ENCODE measurements around the gene PITX3. TPM values are rescaled to one million over a fixed set of nuclear protein-coding genes. Genes with fewer than 3 reads are reported as not detected.
"Not testable (repeated sequence)": the region's sequence is repeated elsewhere in the genome, so short reads cannot be mapped to it uniquely, and the experiment has no call there.

PITX3 gene
- polyA plus RNA-seq, 1 of the 3 experiments (the other 2 are of a cell fraction), result not detected

- TF ChIP-seq GATA2 (CRISPR knock-in tag; IDR thresholded peaks at IDR 0.05), result no peak
- no peak for TF ChIP-seq FOXM1 (IDR thresholded peaks at IDR 0.05; ENCODE audit: low read depth)
- no peak for TF ChIP-seq RAD21 (IDR thresholded peaks at IDR 0.05; ENCODE audit: low read length)
- no peak for TF ChIP-seq ZBTB33 (IDR thresholded peaks at IDR 0.05; ENCODE audit: borderline replicate concordance, low read depth)
- no peak for TF ChIP-seq YY1 (IDR thresholded peaks at IDR 0.05; ENCODE audit: low read depth)
Observed at GRCh38 chr10:102191956-102192355, 49.4 kb downstream of the PITX3 start (continued).

DNA sequence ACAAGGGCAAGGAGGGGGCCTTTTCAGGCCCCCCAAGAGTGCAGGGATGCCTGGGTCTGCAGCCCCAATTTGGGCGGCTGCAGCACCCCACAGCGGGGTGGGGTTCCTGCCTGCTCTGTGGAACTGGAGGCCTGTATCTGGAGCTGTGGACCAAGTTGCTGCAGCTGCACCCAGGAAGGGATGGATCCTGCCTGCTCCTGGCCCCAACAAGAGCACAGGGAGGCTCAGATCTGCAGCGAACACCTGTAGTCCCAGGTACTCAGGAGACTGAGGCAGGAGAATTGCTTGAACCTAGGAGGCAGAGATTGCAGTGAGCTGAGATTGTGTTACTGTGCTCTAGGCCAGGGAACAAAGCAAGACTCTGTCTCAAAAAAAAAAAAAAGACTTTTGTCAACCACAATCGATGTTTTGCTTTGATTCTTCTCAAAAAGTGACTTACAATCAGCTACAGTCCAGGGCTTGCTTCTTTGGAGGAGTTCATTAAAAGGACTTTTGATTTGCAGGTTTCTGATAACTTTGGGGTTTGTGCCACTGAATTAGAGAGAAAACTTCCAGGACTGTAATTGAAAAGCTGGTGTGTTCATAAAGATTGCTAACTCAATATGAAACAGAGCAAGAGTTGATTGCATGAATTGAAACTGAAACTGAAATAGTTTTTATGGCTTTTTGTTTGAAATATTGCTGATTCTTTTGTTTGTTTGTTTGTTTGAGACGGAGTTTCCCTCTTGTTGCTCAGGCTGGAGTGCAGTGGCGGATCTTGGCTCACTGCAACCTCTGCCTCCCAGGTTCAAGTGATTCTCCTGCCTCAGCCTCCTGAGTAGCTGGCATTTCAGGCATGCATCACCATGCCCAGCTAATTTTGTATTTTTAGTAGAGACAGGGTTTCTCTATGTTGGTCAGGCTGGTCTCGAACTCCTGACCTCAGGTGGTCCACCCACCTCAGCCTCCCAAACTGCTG, 52.1 kb downstream of the PITX3 start:
- H3K9me2 ChIP-seq; H3F3A ChIP-seq (replicated peaks; ENCODE audit: insufficient read depth); DNase-seq; H3K79me2 ChIP-seq (ENCODE audit: insufficient read depth); H4K20me1 ChIP-seq (ENCODE audit: insufficient read depth); POLR2A ChIA-PET; H3K9ac ChIP-seq; H2AFZ ChIP-seq (ENCODE audit: low read depth); H3K9me3 ChIP-seq; H3K4me3 ChIP-seq (ENCODE audit: low read depth in 2 of 2, low read length in 1 of 2); H3K27me3 ChIP-seq (ENCODE audit: insufficient read depth); H3K27ac ChIP-seq (ENCODE audit: low read depth in 2 of 2, low read length in 1 of 2); H3K4me1 ChIP-seq (ENCODE audit: control insufficient read depth in 1 of 2, insufficient read depth in 2 of 2, low read depth in 1 of 2, low read length in 1 of 2); H3K4me2 ChIP-seq; H3K36me3 ChIP-seq (replicated peaks in 1 of 2; ENCODE audit: control insufficient read depth in 1 of 2, insufficient read depth in 2 of 2, low read length in 1 of 2): not testable (repeated sequence)
- 48% methylated on average over 7 of the region's 7 CpGs for WGBS (ENCODE audit: low lambda C conversion rate)
- CTCF ChIA-PET, result interaction anchor here (1.0 to 3.0 kb wide), 3 partner anchors 20 to 204 kb away, joined by 3 to 14 read pairs (median 4); no protein-coding TSS in a partner anchor

GRCh38 chr10:102188298-102188940, 52.9 kb downstream of the PITX3 start:
- CTCF ChIA-PET, result interaction anchor here (0.8 to 3.0 kb wide), 4 partner anchors 19 to 205 kb away, joined by 3 to 14 read pairs (median 4); partner anchors contain the start of gene ELOVL3
- no peak overlapping the region for H2AFZ ChIP-seq (ENCODE audit: low read depth)
- no peaks in the 10 kb centered on the region for H3K9me2 ChIP-seq
- TF ChIP-seq CTCF (IDR thresholded peaks at IDR 0.05) (no peak), POLR2AphosphoS5 (IDR thresholded peaks at IDR 0.05; ENCODE audit: low read depth, low read length) (no peak), TAF1 (IDR thresholded peaks at IDR 0.05; ENCODE audit: borderline replicate concordance, low read depth, low read length) (no peak), MEF2A (IDR thresholded peaks at IDR 0.05; ENCODE audit: borderline replicate concordance, low read depth) (no peak), SIN3A (IDR thresholded peaks at IDR 0.05; ENCODE audit: borderline replicate concordance, low read depth, low read length) (no peak), NFIC (IDR thresholded peaks at IDR 0.05; ENCODE audit: borderline replicate concordance) (no peak), TEAD4 (IDR thresholded peaks at IDR 0.05; ENCODE audit: borderline replicate concordance, insufficient read depth) (no peak), RXRA (IDR thresholded peaks at IDR 0.05; ENCODE audit: borderline replicate concordance, low read depth) (no peak), RFX5 (IDR thresholded peaks at IDR 0.05; ENCODE audit: low read length) (no peak)
- TF ChIP-seq, protein P1, sequence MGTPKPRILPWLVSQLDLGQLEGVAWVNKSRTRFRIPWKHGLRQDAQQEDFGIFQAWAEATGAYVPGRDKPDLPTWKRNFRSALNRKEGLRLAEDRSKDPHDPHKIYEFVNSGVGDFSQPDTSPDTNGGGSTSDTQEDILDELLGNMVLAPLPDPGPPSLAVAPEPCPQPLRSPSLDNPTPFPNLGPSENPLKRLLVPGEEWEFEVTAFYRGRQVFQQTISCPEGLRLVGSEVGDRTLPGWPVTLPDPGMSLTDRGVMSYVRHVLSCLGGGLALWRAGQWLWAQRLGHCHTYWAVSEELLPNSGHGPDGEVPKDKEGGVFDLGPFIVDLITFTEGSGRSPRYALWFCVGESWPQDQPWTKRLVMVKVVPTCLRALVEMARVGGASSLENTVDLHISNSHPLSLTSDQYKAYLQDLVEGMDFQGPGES (IDR thresholded peaks at IDR 0.05; ENCODE audit: low read depth, low read length), result no peak
- no peaks in the 10 kb centered on the region for H3K79me2 ChIP-seq (ENCODE audit: insufficient read depth)
- no peaks in the 10 kb centered on the region; a peak in 1 of 4 replicates for H3K4me1 ChIP-seq (ENCODE audit: control insufficient read depth in 1 of 2, insufficient read depth in 2 of 2, low read depth in 1 of 2, low read length in 1 of 2)
- no peaks in the 10 kb centered on the region for H4K20me1 ChIP-seq (ENCODE audit: insufficient read depth)
- H3K36me3 ChIP-seq (replicated peaks in 1 of 2; ENCODE audit: control insufficient read depth in 1 of 2, insufficient read depth in 2 of 2, low read length in 1 of 2), result no peaks in the 10 kb centered on the region
- H3K9ac ChIP-seq, result no peak overlapping the region
- whole genome bisulfite sequencing (ENCODE audit: low lambda C conversion rate), result 33% methylated on average over 3 of the region's 3 CpGs
- no peak overlapping the region for H3K4me2 ChIP-seq
- no peaks in the 10 kb centered on the region for H3K9me3 ChIP-seq
- POLR2A ChIA-PET, result interaction anchor here (0.5 kb wide), 1 partner anchor 342 kb away, joined by 4 read pairs; no protein-coding TSS in a partner anchor
- DNase-seq, result no peak
- no peaks in the 10 kb centered on the region for H3K27me3 ChIP-seq (ENCODE audit: insufficient read depth)
- H3K4me3 ChIP-seq (ENCODE audit: low read depth in 2 of 2, low read length in 1 of 2), result no peak overlapping the region
- no peaks in the 10 kb centered on the region for H3F3A ChIP-seq (replicated peaks; ENCODE audit: insufficient read depth)
- H3K27ac ChIP-seq (ENCODE audit: low read depth in 2 of 2, low read length in 1 of 2), result no peak overlapping the region

Measured in SK-N-SH (cell line).